HEK293 (cell line): ENCODE measurements around the gene CHIT1.

Experiments used
- CTCF ChIA-PET: fragments of 350-600 bp; formaldehyde crosslinking; extraction: SDS; loops from one replicate; lab custom pipeline; 2021; ENCODE audit warnings: antibody characterized with exemption; lab: Yijun Ruan, JAX
- POLR2A ChIA-PET: fragments of 300-600 bp; formaldehyde crosslinking; extraction: SDS; loops from one replicate; lab custom pipeline; 2020; ENCODE audit warnings: antibody characterized with exemption, inconsistent platforms; lab: Yijun Ruan, JAX
- H3K27ac ChIP-seq: fragments of 200-500 bp; sonication (Bioruptor generic); 2 replicates; pipeline ENCODE4 v1.5.1; 2014; ENCODE audit warnings: low read depth, low read length, control low read depth, inconsistent platforms; ENCODE audit errors: extremely low read depth
- H3K36me3 ChIP-seq, 2 experiments: fragments of 200-500 bp in 1 of 2; sonication (Bioruptor generic) in 1 of 2; 1 replicate in 1 of 2; 2 replicates in 1 of 2; pipeline ENCODE4 v1.5.1; 2014 to 2017; ENCODE audit warnings: inconsistent platforms in 2 of 2, low read length in 2 of 2; ENCODE audit not compliant: control insufficient read depth in 2 of 2, insufficient read depth in 1 of 2
- H3K4me1 ChIP-seq: fragments of 200-500 bp; sonication (Bioruptor generic); 2 replicates; pipeline ENCODE4 v1.5.1; 2014; ENCODE audit warnings: mild to moderate bottlenecking, low read length, inconsistent platforms; ENCODE audit not compliant: control insufficient read depth, insufficient read depth
- H3K4me3 ChIP-seq: 2 replicates; pipeline ENCODE4 v1.5.1; 2011; ENCODE audit warnings: low read depth, mild to moderate bottlenecking, control low read depth, low read length, moderate library complexity
- H3K9me3 ChIP-seq: fragments of 200-500 bp; sonication (Bioruptor generic); 2 replicates; pipeline ENCODE4 v1.5.1; 2014; ENCODE audit warnings: low read depth, low read length, inconsistent platforms; ENCODE audit not compliant: control insufficient read depth, insufficient read depth
- BCL11B ChIP-seq: fragments of 450-650 bp; formaldehyde crosslinking; IDR thresholded peaks from 2 replicates; pipeline ENCODE4 v1.5.1; 2016; ENCODE audit warnings: low read depth, missing biosample characterization, missing genetic modification characterization
- IKZF3 ChIP-seq: fragments of 450-650 bp; IDR thresholded peaks from 2 replicates; pipeline ENCODE4 v1.5.0; 2018; ENCODE audit warnings: missing biosample characterization, mild to moderate bottlenecking, missing genetic modification characterization, moderate library complexity
- KLF16 ChIP-seq: fragments of 450-650 bp; formaldehyde crosslinking; IDR thresholded peaks from 2 replicates; pipeline ENCODE4 v1.5.1; 2017; ENCODE audit warnings: missing biosample characterization, missing genetic modification characterization
- YY2 ChIP-seq: fragments of 450-650 bp; formaldehyde crosslinking; IDR thresholded peaks from 2 replicates; pipeline ENCODE4 v1.5.1; 2016; ENCODE audit warnings: missing biosample characterization, missing genetic modification characterization
- ZNF112 ChIP-seq: fragments of 450-650 bp; formaldehyde crosslinking; IDR thresholded peaks from 2 replicates; pipeline ENCODE4 v1.5.0; 2017; ENCODE audit warnings: missing biosample characterization, missing genetic modification characterization
- ZNF132 ChIP-seq: fragments of 450-650 bp; formaldehyde crosslinking; IDR thresholded peaks from 2 replicates; pipeline ENCODE4 v1.5.1; 2017; ENCODE audit warnings: missing biosample characterization, missing genetic modification characterization, borderline replicate concordance
- ZNF16 ChIP-seq: fragments of 450-650 bp; formaldehyde crosslinking; IDR thresholded peaks from 2 replicates; pipeline ENCODE4 v1.5.1; 2016; ENCODE audit warnings: low read depth, missing biosample characterization, missing genetic modification characterization
- ZNF266 ChIP-seq: fragments of 450-650 bp; formaldehyde crosslinking; IDR thresholded peaks from 2 replicates; pipeline ENCODE4 v1.5.1; 2016; ENCODE audit warnings: missing biosample characterization, missing genetic modification characterization, low read depth
- ZNF311 ChIP-seq: fragments of 450-650 bp; formaldehyde crosslinking; IDR thresholded peaks from 2 replicates; pipeline ENCODE4 v1.5.1; 2017; ENCODE audit warnings: missing biosample characterization, missing genetic modification characterization, borderline replicate concordance
- ZNF341 ChIP-seq: fragments of 450-650 bp; formaldehyde crosslinking; IDR thresholded peaks from 2 replicates; pipeline ENCODE4; 2016; ENCODE audit warnings: low read depth, missing biosample characterization, missing genetic modification characterization
- ZNF37A ChIP-seq: fragments of 450-650 bp; IDR thresholded peaks from 2 replicates; pipeline ENCODE4 v1.5.1; 2018; ENCODE audit warnings: missing biosample characterization, missing genetic modification characterization
- ZNF529 ChIP-seq: fragments of 450-650 bp; formaldehyde crosslinking; IDR thresholded peaks from 2 replicates; pipeline ENCODE4 v1.5.1; 2017; ENCODE audit warnings: missing genetic modification characterization, missing biosample characterization; ENCODE audit not compliant: insufficient replicate concordance
- ZNF558 ChIP-seq: fragments of 450-650 bp; formaldehyde crosslinking; IDR thresholded peaks from 2 replicates; pipeline ENCODE4 v1.5.1; 2016; ENCODE audit warnings: missing biosample characterization, missing genetic modification characterization
- ZNF561 ChIP-seq: fragments of 450-650 bp; IDR thresholded peaks from 2 replicates; pipeline ENCODE4 v1.5.1; 2018; ENCODE audit warnings: missing biosample characterization, missing genetic modification characterization, borderline replicate concordance
- ZNF624 ChIP-seq: fragments of 450-650 bp; formaldehyde crosslinking; IDR thresholded peaks from 2 replicates; pipeline ENCODE4 v1.5.1; 2017; ENCODE audit warnings: missing biosample characterization, missing genetic modification characterization
- ZNF660 ChIP-seq: fragments of 450-650 bp; IDR thresholded peaks from 2 replicates; pipeline ENCODE4 v1.5.1; 2018; ENCODE audit warnings: missing biosample characterization, mild to moderate bottlenecking, missing genetic modification characterization
- ZNF791 ChIP-seq: fragments of 450-650 bp; formaldehyde crosslinking; IDR thresholded peaks from 2 replicates; pipeline ENCODE4 v1.5.1; 2016; ENCODE audit warnings: missing biosample characterization, missing genetic modification characterization
- ZNF830 ChIP-seq: fragments of 450-650 bp; IDR thresholded peaks from 2 replicates; pipeline ENCODE4 v1.5.0; 2018; ENCODE audit warnings: missing biosample characterization, missing genetic modification characterization, low read depth, mild to moderate bottlenecking, moderate library complexity
- TF ChIP-seq, protein P1 (sequence below): fragments of 450-650 bp; formaldehyde crosslinking; IDR thresholded peaks from 2 replicates; pipeline ENCODE4; 2016; ENCODE audit warnings: missing biosample characterization, missing genetic modification characterization
- TF ChIP-seq, protein P2 (sequence below): fragments of 450-650 bp; IDR thresholded peaks from 2 replicates; pipeline ENCODE4 v1.5.1; 2018; ENCODE audit warnings: missing biosample characterization, mild to moderate bottlenecking, missing genetic modification characterization
- TF ChIP-seq, protein P3 (sequence below): sonication (generic); formaldehyde crosslinking; IDR thresholded peaks from 2 replicates; pipeline ENCODE4 v1.8.1; 2022; ENCODE audit warnings: mild to moderate bottlenecking, moderate library complexity, missing genetic modification reagents
- TF ChIP-seq, protein P4 (sequence below): fragments of 450-650 bp; formaldehyde crosslinking; IDR thresholded peaks from 2 replicates; pipeline ENCODE4 v1.5.1; 2016; ENCODE audit warnings: missing biosample characterization, missing genetic modification characterization

Gene CHIT1

DNA sequence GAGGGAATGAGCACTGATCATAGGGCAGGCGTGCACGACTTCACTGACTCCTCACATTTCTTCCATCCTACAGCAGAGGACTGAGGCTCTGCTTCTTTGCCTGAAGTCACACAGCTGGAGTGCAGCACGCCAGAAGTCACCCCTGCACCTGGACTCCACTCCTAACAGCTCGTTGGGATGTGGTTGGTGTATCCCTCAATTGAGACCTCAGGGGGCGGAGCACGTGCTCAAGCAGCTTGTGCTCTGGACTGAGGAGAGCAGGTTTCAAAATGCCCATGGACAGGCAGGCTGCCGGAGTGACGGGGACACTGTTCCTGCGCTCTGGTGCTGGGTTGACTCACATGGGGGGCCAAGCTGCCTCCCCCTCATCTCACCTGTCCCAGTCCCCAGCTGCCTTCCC lies 13.9 kb downstream of the CHIT1 start:
- Histone ChIP-seq H3K4me1 (no peaks in the 10 kb centered on the region), H3K36me3 (no peaks in the 10 kb centered on the region), H3K4me3 (no peak overlapping the region), H3K27ac (no peak overlapping the region), H3K9me3 (no peaks in the 10 kb centered on the region)
- TF ChIP-seq ZNF830 (no peak), ZNF266 (tag by site-specific recombination) (no peak), ZNF529 (no peak), ZNF16 (no peak), ZNF341 (tag by site-specific recombination) (no peak), ZNF311 (tag by site-specific recombination) (no peak), IKZF3 (tag by site-specific recombination) (no peak), ZNF37A (no peak), ZNF660 (tag by site-specific recombination) (no peak), ZNF112 (tag by site-specific recombination) (no peak), YY2 (no peak), ZNF561 (no peak)
- TF ChIP-seq, protein P1, sequence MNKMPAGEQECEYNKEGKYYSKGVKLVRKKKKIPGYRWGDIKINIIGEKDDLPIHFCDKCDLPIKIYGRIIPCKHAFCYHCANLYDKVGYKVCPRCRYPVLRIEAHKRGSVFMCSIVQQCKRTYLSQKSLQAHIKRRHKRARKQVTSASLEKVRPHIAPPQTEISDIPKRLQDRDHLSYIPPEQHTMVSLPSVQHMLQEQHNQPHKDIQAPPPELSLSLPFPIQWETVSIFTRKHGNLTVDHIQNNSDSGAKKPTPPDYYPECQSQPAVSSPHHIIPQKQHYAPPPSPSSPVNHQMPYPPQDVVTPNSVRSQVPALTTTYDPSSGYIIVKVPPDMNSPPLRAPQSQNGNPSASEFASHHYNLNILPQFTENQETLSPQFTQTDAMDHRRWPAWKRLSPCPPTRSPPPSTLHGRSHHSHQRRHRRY (tag by site-specific recombination): no peak
- TF ChIP-seq, protein P2, sequence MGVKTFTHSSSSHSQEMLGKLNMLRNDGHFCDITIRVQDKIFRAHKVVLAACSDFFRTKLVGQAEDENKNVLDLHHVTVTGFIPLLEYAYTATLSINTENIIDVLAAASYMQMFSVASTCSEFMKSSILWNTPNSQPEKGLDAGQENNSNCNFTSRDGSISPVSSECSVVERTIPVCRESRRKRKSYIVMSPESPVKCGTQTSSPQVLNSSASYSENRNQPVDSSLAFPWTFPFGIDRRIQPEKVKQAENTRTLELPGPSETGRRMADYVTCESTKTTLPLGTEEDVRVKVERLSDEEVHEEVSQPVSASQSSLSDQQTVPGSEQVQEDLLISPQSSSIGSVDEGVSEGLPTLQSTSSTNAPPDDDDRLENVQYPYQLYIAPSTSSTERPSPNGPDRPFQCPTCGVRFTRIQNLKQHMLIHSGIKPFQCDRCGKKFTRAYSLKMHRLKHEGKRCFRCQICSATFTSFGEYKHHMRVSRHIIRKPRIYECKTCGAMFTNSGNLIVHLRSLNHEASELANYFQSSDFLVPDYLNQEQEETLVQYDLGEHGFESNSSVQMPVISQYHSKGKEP (tag by site-specific recombination): no peak
- ChIA-PET CTCF (interaction anchor here (0.5 to 13.0 kb wide), 31 partner anchors 10 to 194 kb away, joined by 3 to 293 read pairs (median 5); partner anchors contain the start of genes ADORA1 and MYBPH), POLR2A (interaction anchor here (1.0 kb wide), 1 partner anchor 98 kb away, joined by 4 read pairs; no protein-coding TSS in a partner anchor)

DNA sequence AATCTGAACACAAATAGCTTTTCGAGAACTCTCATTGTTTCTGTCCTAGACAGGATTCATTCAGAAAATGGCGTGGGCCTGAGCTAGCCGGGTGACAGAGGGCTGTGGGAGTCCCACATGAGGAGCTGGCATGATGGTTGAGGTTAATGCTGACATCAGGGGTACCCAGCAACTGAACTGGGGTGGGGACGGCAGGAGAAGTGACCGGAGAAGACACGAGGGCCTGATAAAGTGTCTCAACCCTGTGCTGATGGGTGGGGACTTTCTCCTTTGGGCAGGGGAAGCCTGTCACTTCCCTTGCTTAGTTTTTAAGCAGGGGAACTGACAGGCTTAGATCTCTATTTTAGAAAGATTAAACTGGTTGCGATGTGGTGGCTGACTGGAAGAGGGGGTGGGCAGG lies 14.6 kb downstream of the CHIT1 start:
- TF ChIP-seq, protein P2 (tag by site-specific recombination): no peak
- TF ChIP-seq YY2 (no peak), BCL11B (tag by site-specific recombination) (no peak), KLF16 (tag by site-specific recombination) (no peak), ZNF624 (tag by site-specific recombination) (no peak), ZNF660 (tag by site-specific recombination) (no peak), ZNF791 (tag by site-specific recombination) (no peak), ZNF132 (tag by site-specific recombination) (no peak), ZNF558 (tag by site-specific recombination) (no peak)
- TF ChIP-seq, protein P3, sequence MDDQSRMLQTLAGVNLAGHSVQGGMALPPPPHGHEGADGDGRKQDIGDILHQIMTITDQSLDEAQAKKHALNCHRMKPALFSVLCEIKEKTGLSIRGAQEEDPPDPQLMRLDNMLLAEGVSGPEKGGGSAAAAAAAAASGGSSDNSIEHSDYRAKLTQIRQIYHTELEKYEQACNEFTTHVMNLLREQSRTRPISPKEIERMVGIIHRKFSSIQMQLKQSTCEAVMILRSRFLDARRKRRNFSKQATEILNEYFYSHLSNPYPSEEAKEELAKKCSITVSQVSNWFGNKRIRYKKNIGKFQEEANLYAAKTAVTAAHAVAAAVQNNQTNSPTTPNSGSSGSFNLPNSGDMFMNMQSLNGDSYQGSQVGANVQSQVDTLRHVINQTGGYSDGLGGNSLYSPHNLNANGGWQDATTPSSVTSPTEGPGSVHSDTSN (CRISPR knock-in tag): no peak
- TF ChIP-seq, protein P4, sequence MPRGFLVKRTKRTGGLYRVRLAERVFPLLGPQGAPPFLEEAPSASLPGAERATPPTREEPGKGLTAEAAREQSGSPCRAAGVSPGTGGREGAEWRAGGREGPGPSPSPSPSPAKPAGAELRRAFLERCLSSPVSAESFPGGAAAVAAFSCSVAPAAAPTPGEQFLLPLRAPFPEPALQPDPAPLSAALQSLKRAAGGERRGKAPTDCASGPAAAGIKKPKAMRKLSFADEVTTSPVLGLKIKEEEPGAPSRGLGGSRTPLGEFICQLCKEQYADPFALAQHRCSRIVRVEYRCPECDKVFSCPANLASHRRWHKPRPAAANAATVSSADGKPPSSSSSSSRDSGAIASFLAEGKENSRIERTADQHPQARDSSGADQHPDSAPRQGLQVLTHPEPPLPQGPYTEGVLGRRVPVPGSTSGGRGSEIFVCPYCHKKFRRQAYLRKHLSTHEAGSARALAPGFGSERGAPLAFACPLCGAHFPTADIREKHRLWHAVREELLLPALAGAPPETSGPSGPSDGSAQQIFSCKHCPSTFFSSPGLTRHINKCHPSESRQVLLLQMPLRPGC (tag by site-specific recombination): no peak
- H3K27ac ChIP-seq: no peak overlapping the region

More for the DNA sequence above, 14.6 kb downstream of the CHIT1 start:
- ChIA-PET CTCF (interaction anchor here (0.5 to 13.0 kb wide), 20 partner anchors 9 to 193 kb away, joined by 3 to 293 read pairs (median 6); partner anchors contain the start of gene ADORA1), POLR2A (interaction anchor here (1.0 kb wide), 1 partner anchor 175 kb away, joined by 3 read pairs; no protein-coding TSS in a partner anchor)
- H3K36me3 ChIP-seq: no peaks in the 10 kb centered on the region
- H3K4me3 ChIP-seq: no peak overlapping the region
- no peaks in the 10 kb centered on the region for H3K9me3 ChIP-seq
- H3K4me1 ChIP-seq: no peaks in the 10 kb centered on the region
